Mammary epithelial cell (primary cell): ENCODE results near the gene DYNLT3.

Source experiments
- EZH2 ChIP-seq: IDR thresholded peaks from 2 replicates; pipeline ENCODE4 v1.6.1; 2012; ENCODE audit warnings: low read length, inconsistent platforms, borderline replicate concordance
- TF ChIP-seq, protein P1 (sequence below), 2 donors: IDR thresholded peaks in 1 of 2; conservative IDR thresholded peaks in 1 of 2; 2 replicates each; pipeline ENCODE4 v1.5.1; 2011 to 2012; ENCODE audit warnings: inconsistent platforms in 2 of 2, low read length in 2 of 2, mild to moderate bottlenecking in 2 of 2, control low read depth in 1 of 2, low read depth in 1 of 2; ENCODE audit not compliant: insufficient read depth in 1 of 2; ENCODE audit errors: extremely low read depth in 1 of 2

DNA sequence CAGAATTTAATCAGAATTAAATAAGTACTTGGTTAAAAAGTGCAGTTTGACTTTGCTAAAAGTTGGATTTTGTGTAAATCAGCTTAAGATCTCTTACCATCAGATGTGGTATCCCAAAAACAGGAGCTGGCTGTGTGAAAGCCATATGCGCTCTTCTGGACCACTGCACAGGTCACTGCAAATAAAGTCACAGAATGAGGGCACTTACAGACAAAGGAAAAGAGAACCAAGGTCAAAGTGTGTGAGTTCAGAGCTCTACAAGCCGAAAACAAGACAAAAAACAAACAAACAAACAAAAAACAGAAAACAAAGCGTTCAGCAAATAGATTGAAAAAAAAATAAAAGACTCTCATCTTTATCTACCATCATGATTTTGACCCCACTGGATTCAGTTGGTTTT is 6.4 kb downstream of the DYNLT3 start:
- TF ChIP-seq, protein P1, sequence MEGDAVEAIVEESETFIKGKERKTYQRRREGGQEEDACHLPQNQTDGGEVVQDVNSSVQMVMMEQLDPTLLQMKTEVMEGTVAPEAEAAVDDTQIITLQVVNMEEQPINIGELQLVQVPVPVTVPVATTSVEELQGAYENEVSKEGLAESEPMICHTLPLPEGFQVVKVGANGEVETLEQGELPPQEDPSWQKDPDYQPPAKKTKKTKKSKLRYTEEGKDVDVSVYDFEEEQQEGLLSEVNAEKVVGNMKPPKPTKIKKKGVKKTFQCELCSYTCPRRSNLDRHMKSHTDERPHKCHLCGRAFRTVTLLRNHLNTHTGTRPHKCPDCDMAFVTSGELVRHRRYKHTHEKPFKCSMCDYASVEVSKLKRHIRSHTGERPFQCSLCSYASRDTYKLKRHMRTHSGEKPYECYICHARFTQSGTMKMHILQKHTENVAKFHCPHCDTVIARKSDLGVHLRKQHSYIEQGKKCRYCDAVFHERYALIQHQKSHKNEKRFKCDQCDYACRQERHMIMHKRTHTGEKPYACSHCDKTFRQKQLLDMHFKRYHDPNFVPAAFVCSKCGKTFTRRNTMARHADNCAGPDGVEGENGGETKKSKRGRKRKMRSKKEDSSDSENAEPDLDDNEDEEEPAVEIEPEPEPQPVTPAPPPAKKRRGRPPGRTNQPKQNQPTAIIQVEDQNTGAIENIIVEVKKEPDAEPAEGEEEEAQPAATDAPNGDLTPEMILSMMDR (conservative IDR thresholded peaks at IDR 0.05 in 1 of 2, IDR thresholded peaks at IDR 0.05 in 1 of 2; ENCODE audit: extremely low read depth in 1 of 2, insufficient read depth in 1 of 2, low read depth in 1 of 2, low read length in 2 of 2): no peak
- no peak for TF ChIP-seq EZH2
